CD4-positive, alpha-beta T cell treated with Interleukin-1 beta for 1 hour (primary cell): Measurements from ENCODE around the gene GRIP2.
"Not testable (repeated sequence)": the region's sequence is repeated elsewhere in the genome, so short reads cannot be mapped to it uniquely, and the experiment has no call there.

ENCODE experiments used
- DNase-seq, 2 donors: peaks; one replicate each; pipeline ENCODE4 v3.0.0-alpha.2; 2020 to 2022

GRIP2 gene

GRCh38 chr3:14519406-14519805, 20.7 kb downstream of the GRIP2 start:
- DNase-seq: no peak

- DNase-seq: no peak
Observed at GRCh38 chr3:14518893-14519292, 21.2 kb downstream of the GRIP2 start.

DNA sequence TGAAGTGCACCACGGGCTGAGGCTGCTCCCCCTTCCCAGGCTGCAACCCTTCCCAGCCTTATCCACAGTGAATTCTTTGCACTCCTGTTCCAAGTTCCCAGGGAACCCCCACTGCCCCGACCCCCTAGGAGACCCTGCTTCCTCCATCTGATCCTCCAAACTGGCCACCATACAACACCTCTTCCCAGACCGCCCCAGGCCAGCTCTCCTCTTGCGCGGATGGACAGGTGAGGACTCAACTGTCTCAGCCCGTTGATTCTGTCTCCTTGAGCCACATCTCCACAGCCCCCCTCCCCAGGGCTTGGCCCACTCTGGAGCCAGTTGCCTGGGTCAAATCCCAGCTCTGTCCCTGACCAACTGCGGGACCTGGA, 21.7 kb downstream of the GRIP2 start:
- DNase-seq: no peak

GRCh38 chr3:14517601-14518431, 22.3 kb downstream of the GRIP2 start:
- DNase-seq: no peak

GRCh38 chr3:14516738-14517345, 23.3 kb downstream of the GRIP2 start:
- no peak for DNase-seq

GRCh38 chr3:14515526-14515925, 24.6 kb downstream of the GRIP2 start:
- not testable (repeated sequence) for DNase-seq

- DNase-seq: no peak
Observed at GRCh38 chr3:14514323-14514720, 25.8 kb downstream of the GRIP2 start.

DNA sequence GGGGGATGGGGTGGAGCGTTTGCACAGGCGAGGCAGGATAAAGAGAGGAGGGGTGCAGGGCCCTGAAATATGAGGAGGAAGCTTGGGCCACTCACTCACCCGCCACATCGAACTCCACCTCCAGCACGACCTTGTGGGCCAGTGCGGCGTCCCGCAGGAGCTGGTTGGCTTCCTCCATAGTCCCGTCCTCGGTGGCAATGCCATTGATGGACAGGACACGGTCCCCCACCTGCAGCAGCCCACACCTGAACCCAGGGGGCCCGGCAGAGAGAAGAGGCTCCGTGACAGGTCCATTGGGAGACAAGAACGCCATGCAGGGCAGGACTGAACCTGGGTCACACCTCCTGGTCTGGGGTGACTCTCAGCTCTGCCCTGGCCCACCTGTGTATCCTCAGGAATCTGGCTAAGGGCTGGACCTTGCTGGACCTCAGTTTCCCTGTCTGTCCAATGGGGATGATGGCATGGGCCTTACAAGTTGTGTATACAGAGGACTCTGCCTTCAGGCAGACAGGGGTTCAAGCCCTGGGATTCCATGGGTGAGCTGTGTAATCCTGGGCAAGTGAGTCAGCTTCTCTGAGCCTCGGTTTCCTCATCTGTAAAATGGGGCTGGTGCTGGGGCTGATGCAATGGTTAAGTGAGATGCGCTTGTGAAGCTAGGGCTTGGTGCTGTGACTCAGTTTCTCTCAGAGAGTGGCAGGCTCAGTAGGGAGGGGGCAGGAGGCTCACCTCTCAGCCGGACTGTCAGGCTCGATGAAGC, 26.4 kb downstream of the GRIP2 start:
- DNase-seq: no peak

DNA sequence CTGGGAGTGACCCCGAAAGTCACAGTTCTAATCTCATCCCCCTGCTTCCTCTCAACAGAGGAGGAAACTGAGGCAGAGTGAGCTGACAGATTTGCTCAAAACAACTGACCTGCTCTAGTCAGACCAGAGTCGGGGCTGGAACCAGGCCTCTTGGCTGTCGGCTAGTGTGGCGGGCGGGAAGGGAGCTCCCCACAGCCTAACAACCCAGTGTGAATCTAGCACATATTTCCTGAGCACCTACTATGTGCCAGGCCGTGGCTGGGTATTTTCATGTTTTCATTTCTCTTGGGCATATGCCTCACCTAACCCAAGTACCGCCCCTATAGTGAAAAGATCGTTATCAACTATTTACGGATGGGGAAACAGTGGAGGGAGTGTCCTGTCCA, 27.2 kb downstream of the GRIP2 start:
- DNase-seq: no peak

- DNase-seq: no peak
Observed at GRCh38 chr3:14512281-14512941, 27.7 kb downstream of the GRIP2 start.

- no peak for DNase-seq
Observed at GRCh38 chr3:14511623-14512280, 28.4 kb downstream of the GRIP2 start.

GRCh38 chr3:14510838-14511622, 29.1 kb downstream of the GRIP2 start:
- no peak for DNase-seq

- no peak for DNase-seq
Observed at GRCh38 chr3:14509796-14510100, 30.4 kb downstream of the GRIP2 start.

- peak; percentile 47 for DNase-seq
Observed at GRCh38 chr3:14508966-14509795, 31.0 kb downstream of the GRIP2 start.

DNA sequence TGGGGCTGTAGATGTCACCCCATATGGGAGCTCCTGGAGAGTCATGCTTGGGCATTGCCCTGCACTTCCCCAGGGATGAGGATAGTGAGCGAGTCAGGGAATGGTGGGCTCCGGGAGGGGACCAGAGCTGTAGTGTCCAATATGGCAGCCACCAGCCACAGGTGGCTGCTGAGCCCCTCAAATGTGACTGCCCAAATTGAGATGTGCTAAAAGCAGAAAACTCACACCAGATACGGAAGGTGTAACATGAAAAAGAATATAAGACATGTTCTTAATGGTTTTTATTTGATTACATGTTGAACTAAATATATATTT, 31.7 kb downstream of the GRIP2 start:
- DNase-seq: no peak

GRCh38 chr3:14507757-14508504, 32.2 kb downstream of the GRIP2 start:
- no peak for DNase-seq

DNA sequence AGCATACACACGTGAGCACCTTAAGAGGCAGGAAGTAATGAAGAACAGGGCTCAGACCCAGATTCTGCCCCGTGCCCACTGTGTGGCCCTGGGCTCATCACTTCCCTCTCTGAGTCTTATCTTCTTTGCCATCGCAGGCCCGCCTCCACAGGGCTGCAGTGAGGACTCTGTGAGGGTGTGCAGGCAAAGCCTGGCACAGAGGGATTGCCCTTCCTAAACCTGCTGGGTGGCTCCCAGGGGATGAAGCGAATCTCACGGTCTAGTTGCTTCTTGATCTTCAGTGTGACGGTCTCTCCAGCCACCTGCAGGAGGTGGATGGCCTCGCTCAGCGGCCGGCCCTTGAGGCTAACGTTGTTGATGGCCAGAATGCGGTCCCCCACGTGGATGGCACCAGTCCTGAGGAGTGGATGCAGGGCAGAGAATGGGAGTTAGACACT, 32.8 kb downstream of the GRIP2 start:
- no peak for DNase-seq

DNA sequence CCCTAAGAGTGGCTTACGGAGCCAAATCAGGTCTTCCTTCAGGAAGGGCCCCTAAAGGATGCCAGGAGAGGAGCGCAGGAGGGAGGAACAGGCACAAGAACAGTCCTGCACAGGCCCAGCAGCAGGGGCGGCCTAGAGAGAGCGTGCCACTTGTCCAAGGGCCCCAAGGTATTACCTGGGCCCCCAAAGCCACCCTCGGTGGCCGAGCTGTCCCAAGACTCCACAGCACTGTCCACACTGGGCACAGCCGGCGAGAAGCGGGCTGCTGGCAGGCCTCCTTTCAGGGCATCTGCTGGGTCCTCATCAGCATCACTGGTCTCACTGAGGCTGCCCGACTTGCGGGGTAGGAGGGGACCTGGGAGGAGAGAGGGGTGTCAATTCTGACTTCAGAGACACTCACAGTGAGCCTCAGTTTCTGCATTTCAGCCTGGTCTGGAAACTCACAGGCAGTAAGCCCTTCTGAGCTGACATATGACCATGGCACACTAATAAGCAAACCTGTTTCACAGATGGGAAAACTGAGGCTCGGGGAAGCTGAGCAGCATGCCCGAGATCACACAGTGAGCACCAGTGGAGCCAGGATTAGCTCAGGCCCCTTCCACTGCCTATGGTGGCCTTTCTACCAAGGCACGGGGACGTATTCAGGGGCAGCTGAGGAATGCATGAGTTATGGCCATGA, 33.4 kb downstream of the GRIP2 start:
- DNase-seq: no peak

- no peak for DNase-seq
Observed at GRCh38 chr3:14505803-14506500, 34.2 kb downstream of the GRIP2 start.
